HuH-7.5 (cell line): Measurements from ENCODE around the gene FBXO22.
"Not testable (repeated sequence)": the region's sequence is repeated elsewhere in the genome, so short reads cannot be mapped to it uniquely, and the experiment has no call there.

Source experiments
- DNase-seq: peaks from one replicate; pipeline ENCODE4 v3.0.0; 2011; ENCODE audit warnings: low spot score

The FBXO22 gene

DNA sequence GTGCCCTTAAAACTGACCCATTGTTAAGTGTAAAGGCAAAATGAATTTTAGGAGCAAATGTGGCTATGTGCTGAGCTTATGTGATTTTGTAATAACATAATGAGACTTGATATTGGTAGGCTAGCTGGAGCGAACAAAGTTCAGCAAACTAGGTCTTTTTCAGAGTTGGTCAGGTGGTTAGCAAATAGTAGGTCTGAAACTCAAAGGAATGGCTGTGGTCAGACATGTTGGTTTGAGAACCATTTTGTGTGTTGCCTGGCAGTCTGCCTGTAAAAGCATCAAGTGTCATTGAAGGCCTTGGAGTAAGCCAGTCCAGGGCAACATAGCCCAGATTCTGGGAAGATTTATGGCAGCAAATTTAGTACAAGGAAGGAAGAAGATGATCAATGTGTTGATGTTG is 16.4 kb downstream of the FBXO22 start:
- no peak for DNase-seq

- DNase-seq = no peak
Observed at GRCh38 chr15:75921732-75922703, 18.3 kb downstream of the FBXO22 start.

- no peak for DNase-seq
Observed at GRCh38 chr15:75923756-75924155, 20.1 kb downstream of the FBXO22 start.

DNA sequence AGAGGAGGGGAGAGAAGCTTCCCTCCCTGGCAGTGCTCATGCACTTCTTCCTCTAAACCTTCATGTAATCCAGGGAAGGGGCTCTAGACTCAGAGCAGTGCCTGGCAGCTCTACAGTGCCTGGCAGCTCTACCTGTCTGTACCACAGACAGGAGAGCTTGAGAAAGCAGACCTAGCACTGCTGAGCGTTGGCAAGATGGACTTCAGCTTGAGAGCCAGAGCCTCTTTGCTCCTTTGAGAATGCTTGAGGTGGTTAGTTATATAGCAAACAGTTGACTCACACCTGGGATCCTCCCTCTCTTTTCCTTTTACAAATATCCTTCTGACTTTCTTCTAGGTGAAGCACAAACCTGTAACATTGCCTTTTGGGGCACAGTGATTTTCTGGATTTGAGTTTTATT is 20.9 kb downstream of the FBXO22 start:
- no peak for DNase-seq

DNA sequence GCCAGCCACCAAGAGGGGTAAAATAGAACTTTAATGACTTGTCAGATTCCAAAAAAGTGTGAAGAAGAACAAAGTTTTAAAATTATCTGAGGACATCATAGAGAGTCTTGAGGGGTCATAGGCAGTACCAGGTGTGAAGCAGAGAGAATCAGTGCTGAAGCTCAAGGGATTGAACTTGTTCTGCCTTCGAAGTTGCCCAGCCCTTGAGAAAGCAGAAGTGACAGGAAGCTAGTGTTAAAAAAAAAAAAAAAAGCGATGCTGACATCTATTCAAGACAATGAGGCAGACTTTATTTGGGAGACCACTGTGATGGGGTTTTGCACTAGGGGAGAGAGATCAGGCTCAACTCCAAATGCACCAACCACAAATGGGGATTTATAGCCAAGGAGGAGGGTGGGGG is 21.8 kb downstream of the FBXO22 start:
- DNase-seq = no peak

DNA sequence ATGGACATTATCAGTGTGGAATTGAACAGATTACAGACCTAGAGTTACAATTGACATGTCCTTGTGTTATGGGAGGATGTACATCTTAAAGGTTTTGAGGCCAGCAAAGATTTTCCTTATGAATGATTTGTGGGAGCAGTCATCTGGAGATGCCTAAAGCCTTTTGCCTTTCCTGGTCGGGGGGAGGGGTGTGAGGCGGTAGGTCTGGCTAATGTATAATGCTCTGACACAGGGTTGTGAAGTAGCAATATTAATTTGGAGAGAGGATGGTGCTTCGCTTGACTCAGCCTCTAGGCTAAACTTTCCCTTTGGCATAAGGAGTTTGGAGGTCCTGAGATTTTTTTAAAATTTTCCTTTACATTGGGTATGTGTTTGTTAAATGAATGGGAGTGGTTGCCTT is 23.3 kb downstream of the FBXO22 start:
- no peak for DNase-seq

DNA sequence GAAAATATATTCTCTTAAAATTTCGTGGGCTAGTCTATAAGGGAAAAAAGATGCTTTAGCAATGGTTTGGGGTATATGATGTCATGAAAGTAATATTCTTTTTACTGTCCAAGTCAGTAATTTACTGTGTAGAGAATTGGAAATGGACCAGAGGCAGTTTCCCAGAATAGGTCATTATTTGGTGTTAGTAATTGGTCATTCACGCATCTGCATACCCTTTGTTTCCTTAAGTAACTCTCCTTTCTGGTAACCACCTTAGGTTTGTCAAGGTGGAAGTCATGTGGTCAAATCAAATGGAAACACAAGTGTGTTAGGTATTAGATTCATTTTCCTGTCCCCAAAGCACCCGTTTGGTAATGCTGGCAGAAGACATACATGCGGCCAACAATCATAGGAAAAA is 23.9 kb downstream of the FBXO22 start:
- DNase-seq = no peak

DNA sequence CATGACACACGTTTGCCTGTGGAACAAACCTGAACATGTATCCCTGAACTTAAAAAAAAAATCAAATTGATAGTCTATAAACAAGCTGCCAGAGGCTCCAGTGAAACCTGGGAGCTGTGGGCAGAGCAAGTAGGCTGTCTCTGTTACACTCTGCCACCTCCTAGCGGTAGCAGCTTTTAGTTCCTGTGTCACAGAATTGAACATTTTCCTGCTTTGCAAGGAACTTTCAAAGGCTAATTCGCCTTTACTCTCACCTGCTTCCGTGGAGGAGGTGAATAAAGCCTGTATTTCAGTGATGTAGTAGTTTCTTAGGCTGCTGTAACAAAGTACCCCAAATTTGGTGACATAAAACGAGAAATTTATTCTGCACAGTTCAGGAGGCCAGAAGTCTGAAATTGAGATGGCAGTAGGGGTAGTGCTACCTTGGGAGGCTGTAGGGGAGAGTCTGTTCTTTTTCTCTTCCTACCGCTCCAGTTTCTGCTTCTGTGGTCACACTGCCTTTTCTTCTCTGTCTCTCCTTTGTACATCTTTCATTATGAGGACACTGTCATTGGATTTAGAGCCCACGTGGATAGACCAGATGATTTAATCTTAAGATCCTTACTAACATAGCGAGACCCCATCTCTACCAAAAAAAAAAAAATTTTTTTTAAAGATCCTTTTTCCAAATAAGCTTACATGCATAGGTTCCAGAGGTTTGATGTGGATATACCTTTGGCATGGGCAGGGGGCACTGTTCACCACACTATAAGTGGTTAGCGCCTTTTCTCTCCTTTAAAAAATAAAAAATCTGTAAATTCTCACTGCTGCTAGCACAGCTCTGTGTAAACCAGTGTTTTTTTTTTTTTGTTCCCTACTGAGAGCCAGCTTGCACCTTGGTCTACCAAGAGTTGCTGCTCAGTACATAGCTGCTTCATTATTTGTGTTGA is 25.3 kb downstream of the FBXO22 start:
- DNase-seq = peak; percentile 10

DNA sequence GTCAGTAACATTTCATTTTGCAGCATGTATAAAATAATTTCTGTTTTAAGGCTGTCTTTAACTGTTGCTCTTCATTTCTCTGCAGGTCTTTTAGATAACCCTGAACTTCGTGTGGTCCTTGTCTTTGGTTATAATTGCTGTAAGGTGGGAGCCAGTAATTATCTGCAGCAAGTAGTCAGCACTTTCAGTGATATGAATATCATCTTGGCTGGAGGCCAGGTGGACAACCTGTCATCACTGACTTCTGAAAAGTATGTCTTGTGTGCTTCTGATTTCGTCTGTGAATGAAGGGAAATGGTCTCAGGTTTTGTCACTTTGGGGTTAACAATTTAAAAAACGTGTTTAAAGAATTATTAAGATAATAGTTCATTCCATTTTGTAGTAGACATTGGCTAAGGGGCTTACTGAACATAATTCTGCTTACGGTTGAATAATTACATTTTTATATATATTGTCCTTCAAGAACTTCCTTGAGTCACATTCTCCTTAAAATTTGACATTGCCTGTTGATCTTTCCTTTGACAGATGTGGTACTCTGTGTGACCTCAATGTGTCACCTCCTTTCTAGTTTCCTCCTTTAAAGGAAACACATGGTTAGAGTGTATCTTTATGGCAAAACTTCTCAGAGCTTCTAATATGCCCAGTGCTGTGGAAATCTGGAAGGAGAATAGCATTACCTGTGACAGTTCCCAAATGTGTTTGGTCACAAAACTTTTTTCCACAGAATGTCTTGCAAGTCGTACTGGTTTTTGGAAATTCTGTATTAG is 26.3 kb downstream of the FBXO22 start:
- no peak for DNase-seq

- DNase-seq = no peak
Observed at GRCh38 chr15:75930866-75931265, 27.2 kb downstream of the FBXO22 start.

- DNase-seq = no peak
Observed at GRCh38 chr15:75942464-75942863, 38.8 kb downstream of the FBXO22 start.

GRCh38 chr15:75943246-75943645 is 39.6 kb downstream of the FBXO22 start:
- no peak for DNase-seq

GRCh38 chr15:75943713-75944215 is 40.1 kb downstream of the FBXO22 start:
- DNase-seq = no peak

GRCh38 chr15:75945953-75946352 is 42.3 kb downstream of the FBXO22 start:
- no peak for DNase-seq

DNA sequence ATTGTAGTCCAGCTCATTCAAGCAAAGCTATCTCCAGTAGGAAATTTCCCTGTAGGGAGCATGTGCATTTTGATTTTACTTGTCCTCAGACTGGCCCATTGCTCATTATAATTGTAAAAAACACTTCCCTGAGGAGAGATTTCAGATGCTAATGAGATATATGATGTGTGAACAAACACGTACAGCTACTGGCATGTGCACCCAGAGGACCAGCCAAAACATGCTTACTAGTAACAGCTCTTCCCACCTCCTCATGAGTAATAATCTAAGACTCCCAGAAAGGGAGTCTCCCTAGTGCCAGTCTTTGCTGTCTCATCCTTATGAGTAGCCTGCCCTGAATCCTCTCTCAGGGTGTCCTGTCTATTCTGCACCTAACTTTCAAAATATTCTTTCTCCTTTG is 43.4 kb downstream of the FBXO22 start:
- DNase-seq = no peak

- no peak for DNase-seq
Observed at GRCh38 chr15:75948761-75949296, 45.2 kb downstream of the FBXO22 start.

DNA sequence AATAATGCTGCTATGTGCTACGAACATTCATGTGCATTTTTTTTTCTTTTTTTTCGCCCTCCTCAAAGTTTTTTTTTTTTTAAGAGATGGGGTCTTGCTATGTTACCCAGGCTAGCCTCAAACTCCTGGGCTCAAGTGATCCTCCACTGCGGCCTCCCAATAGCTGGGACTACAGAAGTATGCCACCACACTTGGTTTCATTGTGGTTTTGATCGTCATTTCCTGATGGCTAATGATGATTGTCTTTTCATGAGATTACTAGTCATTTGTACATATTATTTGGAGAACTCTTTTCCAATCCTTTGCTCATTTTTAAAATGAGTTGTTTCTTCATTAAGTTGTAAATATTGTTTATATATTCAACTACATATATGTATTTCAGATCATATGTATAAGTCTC is 48.8 kb downstream of the FBXO22 start:
- DNase-seq = no peak

DNA sequence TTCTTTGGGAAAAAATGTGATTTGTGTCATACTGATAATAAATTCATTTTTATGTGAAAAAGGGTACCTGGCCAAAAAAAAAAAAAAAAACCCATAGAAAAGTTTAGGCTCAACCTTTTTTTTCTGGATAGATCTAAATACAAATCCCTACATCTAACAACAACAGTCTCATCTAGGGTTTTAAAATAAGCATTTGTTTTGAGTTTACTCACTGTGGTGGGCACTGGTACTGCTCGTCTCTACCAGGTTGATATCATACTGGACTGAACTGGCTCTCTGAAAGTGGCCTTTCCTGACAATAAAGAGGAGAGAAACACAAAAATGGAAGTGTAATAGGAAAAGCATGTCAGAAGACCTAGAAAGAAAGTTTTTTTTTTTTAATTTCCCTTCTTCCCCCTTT is 52.0 kb downstream of the FBXO22 start:
- DNase-seq = no peak

DNA sequence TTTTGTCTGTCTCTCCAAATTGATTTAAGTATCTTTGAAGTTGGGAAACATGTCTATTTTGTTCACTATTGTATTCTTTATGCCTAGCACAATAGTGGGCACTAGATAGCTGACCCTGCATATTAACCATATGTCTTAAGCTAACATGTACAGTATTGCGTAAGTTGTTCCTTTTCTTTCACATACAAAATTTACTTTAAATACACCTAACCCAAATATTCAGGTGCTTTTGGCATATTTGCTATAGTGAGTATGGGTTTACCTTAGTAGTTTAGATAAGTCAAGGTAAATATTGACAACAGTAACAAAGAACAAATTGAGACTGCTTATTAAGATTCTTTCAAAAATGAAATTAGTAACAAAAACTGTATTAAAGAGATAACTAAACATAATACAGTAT is 57.7 kb downstream of the FBXO22 start:
- DNase-seq = peak; percentile 23

- no peak for DNase-seq
Observed at GRCh38 chr15:75966073-75966472, 62.4 kb downstream of the FBXO22 start.

GRCh38 chr15:75976766-75977165 is 73.1 kb downstream of the FBXO22 start:
- DNase-seq = not testable (repeated sequence)
